GM12874 (cell line): ENCODE data around the gene ZNF212.

ENCODE experiments used
- TF ChIP-seq, protein P1 (sequence below): IDR thresholded peaks from 2 replicates; pipeline ENCODE4 v1.5.1; 2011; ENCODE audit warnings: low read depth, mild to moderate bottlenecking, control low read depth, low read length, moderate library complexity; ENCODE audit not compliant: insufficient read depth

ZNF212 gene

DNA sequence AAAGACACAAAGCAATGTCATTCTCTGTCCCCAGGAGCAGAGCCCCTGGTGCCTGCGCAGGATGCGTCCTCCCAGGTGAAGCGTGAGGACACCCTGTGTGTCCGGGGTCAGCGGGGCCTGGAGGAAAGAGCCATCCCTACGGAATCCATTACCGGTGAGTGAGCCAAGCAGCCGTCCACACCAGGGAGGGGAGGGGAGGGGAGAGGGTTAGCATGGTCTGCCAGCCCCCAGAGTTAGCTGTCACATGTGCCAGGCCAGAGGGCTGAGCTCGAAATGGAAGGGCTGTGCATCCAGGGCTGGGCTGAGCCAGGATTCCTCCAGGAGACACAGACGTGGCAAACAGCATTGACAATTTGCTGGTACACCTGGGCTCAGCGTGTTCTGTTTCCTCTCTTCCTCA, 28.9 kb upstream of the ZNF212 start:
- TF ChIP-seq, protein P1, sequence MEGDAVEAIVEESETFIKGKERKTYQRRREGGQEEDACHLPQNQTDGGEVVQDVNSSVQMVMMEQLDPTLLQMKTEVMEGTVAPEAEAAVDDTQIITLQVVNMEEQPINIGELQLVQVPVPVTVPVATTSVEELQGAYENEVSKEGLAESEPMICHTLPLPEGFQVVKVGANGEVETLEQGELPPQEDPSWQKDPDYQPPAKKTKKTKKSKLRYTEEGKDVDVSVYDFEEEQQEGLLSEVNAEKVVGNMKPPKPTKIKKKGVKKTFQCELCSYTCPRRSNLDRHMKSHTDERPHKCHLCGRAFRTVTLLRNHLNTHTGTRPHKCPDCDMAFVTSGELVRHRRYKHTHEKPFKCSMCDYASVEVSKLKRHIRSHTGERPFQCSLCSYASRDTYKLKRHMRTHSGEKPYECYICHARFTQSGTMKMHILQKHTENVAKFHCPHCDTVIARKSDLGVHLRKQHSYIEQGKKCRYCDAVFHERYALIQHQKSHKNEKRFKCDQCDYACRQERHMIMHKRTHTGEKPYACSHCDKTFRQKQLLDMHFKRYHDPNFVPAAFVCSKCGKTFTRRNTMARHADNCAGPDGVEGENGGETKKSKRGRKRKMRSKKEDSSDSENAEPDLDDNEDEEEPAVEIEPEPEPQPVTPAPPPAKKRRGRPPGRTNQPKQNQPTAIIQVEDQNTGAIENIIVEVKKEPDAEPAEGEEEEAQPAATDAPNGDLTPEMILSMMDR = no peak

DNA sequence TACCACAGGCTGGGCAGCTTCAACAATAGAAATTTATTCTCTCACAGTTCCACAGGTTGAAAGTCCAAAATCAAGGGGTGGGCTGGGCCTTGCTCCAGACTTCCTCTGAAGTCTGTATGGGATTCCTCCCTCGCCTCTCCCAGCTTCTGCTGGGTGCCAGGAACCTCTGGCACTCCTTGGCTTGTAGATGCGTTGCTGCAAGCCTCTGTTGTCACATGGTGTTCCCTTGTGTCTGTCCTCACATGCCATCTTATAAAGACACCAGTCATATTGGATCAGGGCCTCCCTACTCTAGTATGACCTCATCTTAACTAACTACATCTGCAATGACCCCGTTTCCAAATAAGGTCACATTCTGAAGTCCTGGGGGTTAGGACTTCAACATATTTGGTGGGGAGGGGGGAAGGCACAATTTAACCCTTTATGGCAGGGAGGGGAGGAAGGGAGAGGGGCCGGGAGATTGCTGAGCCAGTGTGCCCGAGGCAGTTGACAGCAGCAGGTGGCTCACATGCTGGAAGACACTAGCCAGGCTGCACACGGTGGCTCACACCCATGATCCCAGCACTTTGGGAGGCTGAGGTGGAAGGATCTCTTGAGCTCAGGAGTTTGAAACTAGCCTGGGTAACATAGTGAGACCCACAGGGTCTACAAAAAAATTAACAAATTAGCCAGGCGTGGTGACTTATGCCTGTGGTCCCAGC, 25.3 kb upstream of the ZNF212 start:
- TF ChIP-seq, protein P1 = no peak

DNA sequence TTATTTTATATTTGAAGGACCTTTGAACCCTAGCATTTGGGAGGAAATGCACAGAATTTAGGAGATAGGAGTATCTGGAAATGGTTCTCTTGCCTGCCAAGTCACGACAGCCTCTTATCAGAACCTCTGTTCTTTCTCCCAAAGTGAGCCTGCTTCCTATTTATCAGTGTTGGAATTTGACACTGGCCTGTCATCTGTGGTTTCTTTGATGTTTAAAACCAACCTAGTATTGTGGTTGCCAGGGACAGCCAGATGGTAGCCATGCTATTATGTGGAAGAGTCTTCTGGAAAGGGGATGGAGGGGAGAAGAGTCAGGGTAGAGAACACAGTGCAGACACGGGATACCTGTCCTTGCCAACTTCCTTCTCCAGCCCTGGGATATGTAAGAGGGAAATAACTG, 23.0 kb upstream of the ZNF212 start:
- TF ChIP-seq, protein P1 = no peak

DNA sequence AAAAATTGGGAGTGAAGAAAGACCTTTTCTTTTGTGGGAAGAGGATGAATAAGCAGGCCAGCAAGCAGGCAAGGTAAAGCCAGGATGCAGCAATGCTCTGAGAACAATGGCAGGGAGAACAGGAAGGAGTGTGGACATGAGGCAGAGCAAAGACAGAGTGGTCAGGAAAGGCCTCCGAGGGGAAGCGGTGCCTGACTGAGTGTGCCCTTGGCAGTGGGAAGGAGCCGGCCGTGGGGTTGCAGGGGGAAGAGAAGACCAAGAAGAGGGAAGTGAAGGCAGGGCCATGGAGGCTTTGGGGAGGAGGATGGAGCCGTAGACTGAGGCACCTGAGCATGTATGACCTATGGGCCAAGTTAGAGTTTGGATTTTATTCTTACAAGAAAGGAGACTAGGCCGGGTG, 21.9 kb upstream of the ZNF212 start:
- TF ChIP-seq, protein P1 = no peak

DNA sequence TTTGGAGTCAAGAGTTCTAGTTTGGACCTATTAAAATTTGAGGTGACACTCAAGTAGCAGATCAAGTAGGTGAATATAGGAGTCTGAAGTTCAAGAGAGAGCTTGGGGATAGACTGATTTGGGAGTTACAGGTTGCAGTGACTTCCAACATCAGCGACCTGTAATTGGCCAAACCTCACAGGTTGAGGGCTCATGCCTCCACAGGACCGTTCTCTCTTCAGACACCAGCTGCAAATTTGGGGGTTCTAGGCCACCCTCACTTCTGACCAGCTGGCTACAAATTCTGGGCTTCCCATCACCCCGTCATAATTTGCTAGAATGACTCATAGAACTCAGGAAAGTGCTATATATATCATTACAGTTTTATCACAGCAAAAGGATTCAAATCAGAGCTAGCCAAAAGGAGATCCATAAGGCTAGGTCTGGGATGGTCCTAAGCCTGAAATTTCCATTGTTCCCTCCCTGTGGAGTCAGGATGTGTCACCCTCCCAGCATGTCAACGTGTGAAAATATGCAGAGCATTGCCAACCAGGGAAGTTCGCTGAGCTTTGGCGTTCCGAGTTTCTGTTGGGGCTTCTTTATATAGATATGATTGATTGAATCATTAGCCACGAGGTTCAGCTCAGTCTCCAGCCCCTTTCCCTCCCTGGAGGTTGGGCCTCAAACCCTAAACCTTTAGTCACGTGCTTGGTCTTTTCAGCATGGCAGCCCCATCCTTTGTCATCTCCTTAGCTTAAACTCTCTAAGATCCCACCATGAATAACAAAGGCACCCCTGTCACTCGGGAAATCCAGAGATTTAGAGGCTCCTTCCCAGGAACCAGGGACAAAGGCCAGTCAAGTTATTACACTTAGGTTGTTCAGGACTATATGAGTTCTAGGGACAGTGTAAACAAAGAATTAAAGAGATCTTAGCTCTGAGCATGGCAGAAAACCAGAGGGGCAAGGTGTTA, 20.7 kb upstream of the ZNF212 start:
- TF ChIP-seq, protein P1 = no peak

DNA sequence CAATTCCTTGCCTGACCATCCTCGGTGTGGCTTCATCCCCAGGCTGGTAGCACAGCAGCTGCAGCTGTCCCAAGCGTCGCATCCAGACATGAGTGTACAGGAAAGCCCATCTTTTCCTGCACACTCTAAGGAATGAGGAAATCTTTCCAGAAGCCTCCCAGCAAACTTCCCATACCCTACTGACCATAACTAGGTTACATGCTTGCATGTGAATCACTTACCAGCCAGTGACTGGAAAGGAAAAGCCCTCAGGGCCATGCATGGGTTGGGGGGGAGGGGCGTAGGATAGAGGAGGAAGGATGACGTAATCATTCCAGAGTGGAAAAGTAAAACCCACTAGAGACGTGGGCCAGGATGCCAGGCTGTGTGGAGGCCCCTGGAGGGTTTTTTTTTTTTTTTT, 18.9 kb upstream of the ZNF212 start:
- TF ChIP-seq, protein P1 = no peak

DNA sequence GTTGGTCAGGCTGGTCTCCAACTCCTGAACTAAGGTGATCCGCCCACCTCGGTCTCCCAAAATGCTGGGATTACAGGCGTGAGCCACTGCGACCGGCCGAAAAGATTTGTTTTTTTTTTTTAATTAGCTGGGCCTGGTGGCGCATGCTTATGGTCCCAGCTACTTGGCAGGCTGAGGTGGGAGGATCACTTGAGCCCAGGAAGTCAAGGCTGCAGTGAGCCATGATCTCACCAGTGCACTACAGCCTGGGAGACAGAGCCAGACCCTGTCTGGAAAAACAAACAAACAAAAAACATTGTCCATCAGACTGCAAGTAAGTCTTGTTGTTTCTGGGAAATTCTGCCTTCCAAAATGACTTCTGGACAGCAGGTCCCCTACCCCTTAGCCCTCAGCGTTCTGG, 16.3 kb upstream of the ZNF212 start:
- TF ChIP-seq, protein P1 = no peak
